ENCODE results near the gene BACH1. TPM values are rescaled to one million over a fixed set of nuclear protein-coding genes. Genes with fewer than 3 reads are reported as not detected.

BACH1 gene
- total and polyA plus RNA-seq, 10 of the 15 experiments (the other 5 are each of a cell fraction or from before 2014, with no cell fraction given): 3.2 to 25.7 (median 10.5) TPM

DNA sequence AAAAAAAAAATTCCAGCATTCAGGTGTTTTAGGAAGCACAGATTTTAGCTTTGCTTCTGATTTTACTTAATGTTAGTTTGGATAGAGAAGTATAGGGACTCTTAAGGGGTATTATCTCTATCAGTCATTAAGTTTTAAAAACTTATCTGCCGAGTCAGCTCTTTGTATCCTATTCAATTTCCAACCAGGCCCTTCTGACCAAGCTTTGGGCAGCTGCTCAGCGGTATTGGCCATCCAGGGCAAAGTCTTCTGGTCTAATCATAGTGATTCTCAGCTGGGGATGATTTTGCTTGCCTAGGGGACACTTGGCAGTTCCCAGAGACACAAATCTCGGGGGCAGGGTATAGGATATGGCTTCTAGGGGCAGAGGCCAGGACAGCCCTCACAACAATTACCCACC, 47.6 kb downstream of the BACH1 start (continued):
- TF ChIP-seq, protein P1, sequence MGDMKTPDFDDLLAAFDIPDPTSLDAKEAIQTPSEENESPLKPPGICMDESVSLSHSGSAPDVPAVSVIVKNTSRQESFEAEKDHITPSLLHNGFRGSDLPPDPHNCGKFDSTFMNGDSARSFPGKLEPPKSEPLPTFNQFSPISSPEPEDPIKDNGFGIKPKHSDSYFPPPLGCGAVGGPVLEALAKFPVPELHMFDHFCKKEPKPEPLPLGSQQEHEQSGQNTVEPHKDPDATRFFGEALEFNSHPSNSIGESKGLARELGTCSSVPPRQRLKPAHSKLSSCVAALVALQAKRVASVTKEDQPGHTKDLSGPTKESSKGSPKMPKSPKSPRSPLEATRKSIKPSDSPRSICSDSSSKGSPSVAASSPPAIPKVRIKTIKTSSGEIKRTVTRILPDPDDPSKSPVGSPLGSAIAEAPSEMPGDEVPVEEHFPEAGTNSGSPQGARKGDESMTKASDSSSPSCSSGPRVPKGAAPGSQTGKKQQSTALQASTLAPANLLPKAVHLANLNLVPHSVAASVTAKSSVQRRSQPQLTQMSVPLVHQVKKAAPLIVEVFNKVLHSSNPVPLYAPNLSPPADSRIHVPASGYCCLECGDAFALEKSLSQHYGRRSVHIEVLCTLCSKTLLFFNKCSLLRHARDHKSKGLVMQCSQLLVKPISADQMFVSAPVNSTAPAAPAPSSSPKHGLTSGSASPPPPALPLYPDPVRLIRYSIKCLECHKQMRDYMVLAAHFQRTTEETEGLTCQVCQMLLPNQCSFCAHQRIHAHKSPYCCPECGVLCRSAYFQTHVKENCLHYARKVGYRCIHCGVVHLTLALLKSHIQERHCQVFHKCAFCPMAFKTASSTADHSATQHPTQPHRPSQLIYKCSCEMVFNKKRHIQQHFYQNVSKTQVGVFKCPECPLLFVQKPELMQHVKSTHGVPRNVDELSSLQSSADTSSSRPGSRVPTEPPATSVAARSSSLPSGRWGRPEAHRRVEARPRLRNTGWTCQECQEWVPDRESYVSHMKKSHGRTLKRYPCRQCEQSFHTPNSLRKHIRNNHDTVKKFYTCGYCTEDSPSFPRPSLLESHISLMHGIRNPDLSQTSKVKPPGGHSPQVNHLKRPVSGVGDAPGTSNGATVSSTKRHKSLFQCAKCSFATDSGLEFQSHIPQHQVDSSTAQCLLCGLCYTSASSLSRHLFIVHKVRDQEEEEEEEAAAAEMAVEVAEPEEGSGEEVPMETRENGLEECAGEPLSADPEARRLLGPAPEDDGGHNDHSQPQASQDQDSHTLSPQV (IDR thresholded peaks at IDR 0.05): no peak
- TF ChIP-seq SP1 (IDR thresholded peaks at IDR 0.05; ENCODE audit: low read depth, low read length) (no peak), POLR2AphosphoS5 (IDR thresholded peaks at IDR 0.05; ENCODE audit: low read length) (no peak), TBL1XR1 (IDR thresholded peaks at IDR 0.05; ENCODE audit: low read depth, low read length) (no peak), YBX1 (IDR thresholded peaks at IDR 0.05) (no peak), CEBPB (IDR thresholded peaks at IDR 0.05; ENCODE audit: borderline replicate concordance in 1 of 2, low read depth in 2 of 2, low read length in 2 of 2) (no peak), IKZF1 (conservative IDR thresholded peaks at IDR 0.05) (no peak), SMARCA5 (IDR thresholded peaks at IDR 0.05) (no peak)

DNA sequence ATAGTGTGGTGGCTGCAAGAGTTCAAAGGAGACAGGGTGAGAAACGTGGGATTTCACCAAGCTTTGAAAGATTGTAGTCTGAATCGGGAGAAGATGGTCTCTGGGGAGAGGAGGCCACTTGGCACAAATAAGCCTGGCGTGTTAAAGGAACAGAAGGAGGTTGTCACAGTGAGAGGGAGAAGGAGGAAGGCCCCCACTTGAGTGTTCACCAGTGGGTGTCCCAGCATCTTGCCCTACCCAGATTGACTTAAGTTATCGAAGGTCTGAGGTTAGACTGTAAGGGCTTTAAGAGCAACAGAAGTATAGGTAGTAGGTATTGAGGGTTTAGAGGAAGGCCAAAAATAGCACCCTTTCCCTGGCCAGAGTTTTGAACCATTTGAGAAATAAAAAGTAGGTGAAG, 48.0 kb downstream of the BACH1 start:
- RAD21 ChIA-PET (ENCODE audit: unreplicated experiment): interaction anchor here (0.9 kb wide), 1 partner anchor 46 kb away, joined by 4 read pairs; no protein-coding TSS in a partner anchor

More for the DNA sequence above, 48.0 kb downstream of the BACH1 start:
- CTCF ChIA-PET: interaction anchor here (1.2 to 3.3 kb wide), 3 partner anchors 14 to 183 kb away, joined by 3 to 8 read pairs (median 3); no protein-coding TSS in a partner anchor
- H2AFZ ChIP-seq (ENCODE audit: control insufficient read depth, low read depth, low read length): no peak overlapping the region
- no peaks in the 10 kb centered on the region; the same call in 1 of the 2 replicates for H4K20me1 ChIP-seq (ENCODE audit: control insufficient read depth, insufficient read depth)
- peaks cover 21% of the 10 kb centered on the region for H3K4me1 ChIP-seq (ENCODE audit: control insufficient read depth, insufficient read depth, low read length)
- 0 out of 2 replicates have a peak, but pooled peaks have one; percentile 13 for TF ChIP-seq POLR2AphosphoS5 (IDR thresholded peaks at IDR 0.05; ENCODE audit: low read length)
- TF ChIP-seq KDM1A (IDR thresholded peaks at IDR 0.05; ENCODE audit: borderline replicate concordance): no peak
- no peak overlapping the region for H3K9ac ChIP-seq (ENCODE audit: control insufficient read depth, insufficient read depth, low read length)
- 87% methylated on average over 4 of the region's 4 CpGs for WGBS (ENCODE audit: insufficient coverage, insufficient replicate concordance, low lambda C conversion rate, missing lambda C conversion rate)
- H3K9me3 ChIP-seq (replicated peaks; ENCODE audit: control insufficient read depth, insufficient read depth, low read length): no peaks in the 10 kb centered on the region
- no peak overlapping the region for H3K27ac ChIP-seq (ENCODE audit: control insufficient read depth, insufficient read depth)
- intact Hi-C loops (cut with micrococcal nuclease; ENCODE audit: unreplicated experiment): no loop called here
- SMC1A ChIA-PET (ENCODE audit: uncharacterized antibody, unreplicated experiment): interaction anchor here (0.8 to 2.9 kb wide), 7 partner anchors 33 to 256 kb away, joined by 3 to 35 read pairs (median 3); no protein-coding TSS in a partner anchor
- no peaks in the 10 kb centered on the region for H3K27me3 ChIP-seq (replicated peaks in 1 of 2; ENCODE audit: control insufficient read depth in 2 of 2, insufficient read depth in 2 of 2, low read length in 1 of 2)
- no TSS peak for BruUV-seq (replicated peaks)
- ATAC-seq: no peak
- peak overlapping the region; percentile 54; the same call in 1 of the 2 replicates for H3K4me2 ChIP-seq (ENCODE audit: control insufficient read depth, insufficient read depth)
- in situ Hi-C loops (cut with MboI): no loop called here
- FAIRE-seq: no peak
- POLR2A ChIA-PET: interaction anchor here (1.0 to 1.2 kb wide), 2 partner anchors 44 to 47 kb away, joined by 3 to 4 read pairs; no protein-coding TSS in a partner anchor
- H3K79me2 ChIP-seq (ENCODE audit: control insufficient read depth, insufficient read depth, low read length): no peaks in the 10 kb centered on the region; the same call in 1 of the 2 replicates
- DNase-seq (ENCODE audit: low read depth, low spot score): no peak
- H3K4me3 ChIP-seq: no peak overlapping the region
- peaks cover 2 to 3% of the 10 kb centered on the region in 2 experiments; a peak in 3 of 4 replicates for H3K36me3 ChIP-seq (ENCODE audit: control insufficient read depth in 2 of 2, insufficient read depth in 2 of 2, low read length in 1 of 2)

Measured in GM12878 (cell line).